ENCODE results near the gene MCTP2. TPM values are rescaled to one million over a fixed set of nuclear protein-coding genes. Genes with fewer than 3 reads are reported as not detected.

The MCTP2 gene
- total and polyA plus RNA-seq, 9 of the 15 experiments (the other 6 are each of a cell fraction or from before 2014, with no cell fraction given): 0.07 TPM; not detected in 8

GRCh38 chr15:94338243-94338846, 107.0 kb downstream of the MCTP2 start (continued):
- TF ChIP-seq MLLT1 (IDR thresholded peaks at IDR 0.05) (no peak), E2F8 (IDR thresholded peaks at IDR 0.05; ENCODE audit: low read depth, partially characterized antibody) (no peak), STAT5A (IDR thresholded peaks at IDR 0.05; ENCODE audit: borderline replicate concordance, low read length) (no peak)

- ATAC-seq (no peak), FAIRE-seq (no peak), DNase-seq (ENCODE audit: extremely low read depth in 1 of 4, low spot score in 3 of 4) (no peak)
- H3K36me3 ChIP-seq (ENCODE audit: control insufficient read depth, insufficient read depth, low read length): no peaks in the 10 kb centered on the region
- H3K27ac ChIP-seq (ENCODE audit: extremely low read depth, low read depth, low read length): no peak overlapping the region
- H3K4me2 ChIP-seq (ENCODE audit: insufficient read depth, low read length): no peak overlapping the region
- no TSS peak for BruUV-seq (replicated peaks)
- no peak overlapping the region for H2AFZ ChIP-seq (ENCODE audit: low read depth, low read length)
- no peaks in the 10 kb centered on the region for H3K4me1 ChIP-seq (replicated peaks in 1 of 2; ENCODE audit: control insufficient read depth in 2 of 2, insufficient read depth in 2 of 2, low read length in 2 of 2)
- H3K27me3 ChIP-seq (ENCODE audit: control insufficient read depth in 2 of 2, insufficient read depth in 2 of 2, low read length in 2 of 2): no peaks in the 10 kb centered on the region
- H4K20me1 ChIP-seq (replicated peaks; ENCODE audit: control insufficient read depth, insufficient read depth, low read length): no peaks in the 10 kb centered on the region
- ChIA-PET POLR2A (no interaction called here), CTCF (ENCODE audit: low intra/inter-chr PET ratio) (no interaction called here)
- in situ Hi-C loops (cut with MboI): no loop called here
- no peaks in the 10 kb centered on the region; the same call in 1 of the 2 replicates for H3K9me3 ChIP-seq (replicated peaks; ENCODE audit: control insufficient read depth, insufficient read depth, low read depth, low read length)
- no peak overlapping the region for H3K9ac ChIP-seq (ENCODE audit: insufficient read depth in 1 of 2, low read depth in 2 of 2, low read length in 2 of 2)
- H3K79me2 ChIP-seq (ENCODE audit: control insufficient read depth, insufficient read depth, low read length): no peaks in the 10 kb centered on the region
- no peaks in the 10 kb centered on the region for H3K9me1 ChIP-seq (ENCODE audit: control insufficient read depth, insufficient read depth, low read length)
- intact Hi-C loops (cut with micrococcal nuclease): no loop called here
- WGBS (ENCODE audit: insufficient coverage, low coverage, missing lambda C conversion rate): 0% methylated on average over 4 of the region's 4 CpGs
- H3K4me3 ChIP-seq: no peak overlapping the region
- TF ChIP-seq CBX5 (IDR thresholded peaks at IDR 0.05; ENCODE audit: borderline replicate concordance, low read depth) (no peak), RBFOX2 (IDR thresholded peaks at IDR 0.05; ENCODE audit: low read depth, low read length) (no peak), CAMTA2 (CRISPR knock-in tag; conservative IDR thresholded peaks at IDR 0.05) (no peak), MEF2A (IDR thresholded peaks at IDR 0.05; ENCODE audit: control insufficient read depth, low read depth, low read length) (no peak), ZNF318 (IDR thresholded peaks at IDR 0.05; ENCODE audit: borderline replicate concordance in 1 of 2, low read depth in 1 of 2) (no peak)
Observed at GRCh38 chr15:94346282-94346681, 114.9 kb downstream of the MCTP2 start.

Measured in K562 (cell line).